Spleen (tissue), 11 donors: ENCODE results near the gene ZC3H12D. TPM values are rescaled to one million over a fixed set of nuclear protein-coding genes. Genes with fewer than 3 reads are reported as not detected.

ENCODE experiments used
- DNase-seq: peaks from one replicate; pipeline ENCODE4 v3.0.0-alpha.2; 2020
- H3K27ac ChIP-seq, 8 donors: fragments of 200-600 bp; sonication (generic) in 7 of 8; 1 replicate in 4 of 8; 2 replicates in 4 of 8; pipeline versions ENCODE4 v1.5.0 to v1.8.0; 2016 to 2021; ENCODE audit warnings: inconsistent platforms in 4 of 8, mild to moderate bottlenecking in 4 of 8, moderate library complexity in 1 of 8
- H3K27me3 ChIP-seq, 7 donors: fragments of 200-600 bp; sonication (generic) in 6 of 7; replicated peaks in 1 of 7; 1 replicate in 4 of 7; 2 replicates in 3 of 7; pipeline versions ENCODE4 v1.5.0 to v1.8.0; 2016 to 2021; ENCODE audit warnings: inconsistent platforms in 3 of 7, mild to moderate bottlenecking in 1 of 7
- H3K36me3 ChIP-seq, 6 donors: fragments of 200-600 bp; sonication (generic) in 5 of 6; 1 replicate in 4 of 6; 2 replicates in 2 of 6; pipeline versions ENCODE4 v1.5.0 to v1.8.0; 2016 to 2021; ENCODE audit warnings: inconsistent platforms in 2 of 6
- H3K4me1 ChIP-seq, 6 donors: fragments of 200-600 bp; sonication (generic) in 5 of 6; 1 replicate in 3 of 6; 2 replicates in 3 of 6; pipeline versions ENCODE4 v1.5.0 to v1.8.0; 2016 to 2021; ENCODE audit warnings: inconsistent platforms in 3 of 6
- H3K4me3 ChIP-seq, 8 donors: fragments of 200-600 bp; sonication (generic) in 7 of 8; 1 replicate in 4 of 8; 2 replicates in 4 of 8; pipeline versions ENCODE4 v1.5.0 to v1.8.0; 2016 to 2021; ENCODE audit warnings: inconsistent platforms in 4 of 8, mild to moderate bottlenecking in 4 of 8, moderate library complexity in 2 of 8
- H3K9me3 ChIP-seq, 8 donors: fragments of 200-600 bp; sonication (generic) in 7 of 8; 1 replicate in 4 of 8; 2 replicates in 4 of 8; pipeline versions ENCODE4 v1.5.0 to v1.8.0; 2016 to 2021; ENCODE audit warnings: inconsistent platforms in 4 of 8
- CTCF ChIP-seq, 11 experiments: fragments of 200-600 bp in 7 of 11; fragments of 450-650 bp in 4 of 11; sonication (generic) in 4 of 11; IDR thresholded peaks in 8 of 11; conservative IDR thresholded peaks in 3 of 11; 1 replicate in 7 of 11; 2 replicates in 4 of 11; pipeline versions ENCODE4 v1.4.0 to v1.8.0; 2016 to 2021; ENCODE audit warnings: antibody characterized with exemption in 11 of 11, inconsistent platforms in 4 of 11, mild to moderate bottlenecking in 1 of 11
- POLR2A ChIP-seq, 3 donors: fragments of 450-650 bp; IDR thresholded peaks; one replicate each; pipeline ENCODE4 v1.5.1; 2017; ENCODE audit warnings: antibody characterized with exemption in 3 of 3, mild to moderate bottlenecking in 1 of 3
- POLR2AphosphoS5 ChIP-seq, 3 donors: sonication (generic); formaldehyde crosslinking; IDR thresholded peaks; one replicate each; pipeline ENCODE4 v1.5.1; 2017; ENCODE audit warnings: antibody characterized with exemption in 3 of 3
- WGBS, 5 donors: extraction: QIAGEN DNeasy Blood & Tissue Kit in 3 of 5; methylation state at CpG; one replicate each; pipeline versions ENCODE4 v1.1.5 to v1.1.7; 2013 to 2018; 5-methylcytosine and 5-hydroxymethylcytosine counted together
- intact Hi-C: fragments of 100-400 bp; cut with DNase I; formaldehyde crosslinking; loops from one replicate; pipeline ENCODE4 v1.15.0; 2023; ENCODE audit warnings: low total_unique reads
- polyA plus RNA-seq, 3 donors: library from polyadenylated mRNA; stranded (reverse); fragments of 200-250 nt; gene quantifications; one replicate each; pipeline ENCODE4 v1.2.1, GENCODE V29; 2013
- total RNA-seq, 7 donors: library from RNA; depleted of rRNA in 3 of 7; stranded (reverse); fragments of >200 nt in 3 of 7; fragmentation: NEBNext Ultra II Directional in 4 of 7; extraction: Animal tissue kit (Norgen Biotek cat#: 25700) in 4 of 7; gene quantifications; one replicate each; pipeline versions ENCODE4 v1.1.0 to v1.2.1, GENCODE V29; 2016 to 2021
- donor health status: healthy with polysubstance abuse.
- donor health status: DM: no; HTN: no; CAD: no; lungs with moderate emphysema.
- donor health status: DM: no; HTN: no; CAD: no.
- donor health status: Bipolar disorder and iron deficiency.
- donor health status: healthy.
- donor health status: DM: no; HTN: no; CAD: no.
- donor health status: DM: yes; HTN: yes; CAD: no.

ZC3H12D gene
- total and polyA plus RNA-seq, 10 donors, result 15.2 to 38.4 (median 22.8) TPM

DNA sequence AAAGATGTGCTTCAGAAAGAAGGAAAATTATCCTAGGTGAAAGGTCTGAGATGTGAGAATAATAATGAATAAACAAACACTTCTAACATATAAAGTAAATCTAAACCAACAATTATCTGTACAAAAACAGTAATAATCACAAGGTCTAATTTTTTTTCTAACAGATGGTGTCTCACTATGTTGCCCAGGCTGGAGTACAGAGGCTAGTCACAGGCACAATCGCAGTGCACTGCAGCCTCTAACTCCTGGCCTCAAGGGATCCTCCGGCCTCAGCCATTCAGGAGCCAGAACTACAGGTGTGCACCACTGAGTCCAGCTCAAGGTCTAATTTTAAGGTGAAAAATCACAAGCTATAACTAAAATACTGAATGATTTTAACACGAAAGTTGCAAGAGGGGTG is 17.0 kb upstream of the ZC3H12D start:
- no peak overlapping the region for H3K27ac ChIP-seq
- no peaks in the 10 kb centered on the region for H3K27me3 ChIP-seq
- no peak for TF ChIP-seq POLR2AphosphoS5 (IDR thresholded peaks at IDR 0.05)
- TF ChIP-seq CTCF (IDR thresholded peaks at IDR 0.05 in 8 of 11, conservative IDR thresholded peaks at IDR 0.05 in 3 of 11), result no peak
- no peak for TF ChIP-seq POLR2A (IDR thresholded peaks at IDR 0.05)
- WGBS, 5 donors, result 95 to 99% (median 98%) methylated on average over 3 of the region's 3 CpGs
- no peak for DNase-seq
- H3K9me3 ChIP-seq, result no peaks in the 10 kb centered on the region
- no peak overlapping the region for H3K4me3 ChIP-seq
- peaks cover 0 to 37% (median 12%) of the 10 kb centered on the region in 6 donors for H3K36me3 ChIP-seq
- intact Hi-C loops, result no loop called here
- no peaks in the 10 kb centered on the region for H3K4me1 ChIP-seq

DNA sequence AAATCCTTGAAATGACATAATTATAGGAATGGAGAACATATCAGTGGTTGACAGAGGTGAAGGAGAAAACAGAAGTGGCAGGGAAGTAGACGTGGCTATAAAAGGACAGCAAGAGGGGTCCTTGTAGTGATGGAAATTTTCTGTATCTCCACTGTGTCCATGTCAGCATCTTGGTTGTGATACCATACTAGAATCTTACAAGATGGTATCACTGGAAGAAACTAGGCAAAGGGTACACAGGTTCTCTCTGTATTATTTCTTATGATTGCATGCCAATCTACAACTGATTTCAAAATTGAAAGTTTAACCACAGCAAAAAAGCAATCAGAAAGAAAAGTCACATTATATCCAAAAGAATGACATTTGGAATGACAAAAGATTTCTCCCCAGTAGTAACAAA is 16.4 kb upstream of the ZC3H12D start:
- Histone ChIP-seq H3K36me3 (peaks cover 0 to 31% (median 7%) of the 10 kb centered on the region in 6 donors), H3K4me3 (no peak overlapping the region), H3K4me1 (peaks cover 0 to 4% (median 0%) of the 10 kb centered on the region in 6 donors), H3K27me3 (no peaks in the 10 kb centered on the region), H3K9me3 (no peaks in the 10 kb centered on the region), H3K27ac (no peak overlapping the region)
- no peak for DNase-seq
- no peak for TF ChIP-seq POLR2AphosphoS5 (IDR thresholded peaks at IDR 0.05)
- TF ChIP-seq CTCF (IDR thresholded peaks at IDR 0.05 in 8 of 11, conservative IDR thresholded peaks at IDR 0.05 in 3 of 11), result no peak
- TF ChIP-seq POLR2A (IDR thresholded peaks at IDR 0.05), result no peak
- 78 to 86% (median 83%) methylated on average over 1 of the region's 1 CpG for WGBS, 5 donors
- intact Hi-C loops, result no loop called here

DNA sequence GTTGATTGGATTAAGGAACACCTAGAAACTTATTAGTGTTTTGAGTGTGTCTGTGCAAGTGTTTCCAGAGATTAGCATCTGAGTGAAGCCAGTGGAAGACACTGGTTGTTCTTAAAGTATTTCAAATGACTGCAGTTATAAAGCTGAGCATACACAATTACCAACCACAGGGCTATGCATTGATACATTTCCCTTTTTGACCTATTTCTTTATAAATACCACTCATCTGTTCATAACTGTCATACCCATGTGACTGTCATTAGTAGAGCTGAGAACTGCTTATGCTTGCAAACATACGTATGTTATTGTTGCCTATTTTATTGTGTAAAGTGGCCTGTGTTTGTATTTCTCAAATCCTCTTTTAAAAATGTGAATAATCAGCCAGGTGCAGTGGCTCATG is 15.3 kb upstream of the ZC3H12D start:
- DNase-seq, result no peak
- H3K36me3 ChIP-seq, result peaks cover 0 to 20% (median 2%) of the 10 kb centered on the region in 6 donors
- H3K4me3 ChIP-seq, result no peak overlapping the region
- H3K9me3 ChIP-seq, result no peaks in the 10 kb centered on the region
- H3K4me1 ChIP-seq, result peaks cover 0 to 15% (median 3%) of the 10 kb centered on the region in 6 donors
- TF ChIP-seq CTCF (IDR thresholded peaks at IDR 0.05 in 8 of 11, conservative IDR thresholded peaks at IDR 0.05 in 3 of 11), result no peak
- no peak for TF ChIP-seq POLR2AphosphoS5 (IDR thresholded peaks at IDR 0.05)
- TF ChIP-seq POLR2A (IDR thresholded peaks at IDR 0.05), result no peak
- 66 to 84% (median 83%) methylated on average over 1 of the region's 1 CpG for WGBS, 5 donors
- H3K27me3 ChIP-seq, result no peaks in the 10 kb centered on the region
- intact Hi-C loops, result no loop called here
- H3K27ac ChIP-seq, result peak overlapping the region in 1 of 8 donors; percentile 54

- Histone ChIP-seq H3K4me1 (peaks cover 0 to 25% (median 5%) of the 10 kb centered on the region in 6 donors), H3K4me3 (no peak overlapping the region), H3K36me3 (peaks cover 0 to 10% (median 0%) of the 10 kb centered on the region in 6 donors), H3K27ac (peak overlapping the region in 4 of 8 donors; percentile 7 to 20 (median 12)), H3K9me3 (no peaks in the 10 kb centered on the region), H3K27me3 (no peaks in the 10 kb centered on the region)
- no peak for DNase-seq
- intact Hi-C loops, result no loop called here
- no peak for TF ChIP-seq CTCF (IDR thresholded peaks at IDR 0.05 in 8 of 11, conservative IDR thresholded peaks at IDR 0.05 in 3 of 11)
- TF ChIP-seq POLR2AphosphoS5 (IDR thresholded peaks at IDR 0.05), result no peak
- no peak for TF ChIP-seq POLR2A (IDR thresholded peaks at IDR 0.05)
- WGBS, 5 donors, result 55 to 82% (median 76%) methylated on average over 3 of the region's 3 CpGs
These were observed 14.3 kb upstream of the ZC3H12D start for GRCh38 chr6:149499066-149499465.
